SK-N-DZ (cell line): ENCODE measurements around the gene SRCAP.
"Not testable (repeated sequence)": the region's sequence is repeated elsewhere in the genome, so short reads cannot be mapped to it uniquely, and the experiment has no call there.

ENCODE experiments used
- DNase-seq: peaks from one replicate; pipeline ENCODE4 v3.0.0-alpha.2; 2015; ENCODE audit warnings: low spot score

The SRCAP gene

DNA sequence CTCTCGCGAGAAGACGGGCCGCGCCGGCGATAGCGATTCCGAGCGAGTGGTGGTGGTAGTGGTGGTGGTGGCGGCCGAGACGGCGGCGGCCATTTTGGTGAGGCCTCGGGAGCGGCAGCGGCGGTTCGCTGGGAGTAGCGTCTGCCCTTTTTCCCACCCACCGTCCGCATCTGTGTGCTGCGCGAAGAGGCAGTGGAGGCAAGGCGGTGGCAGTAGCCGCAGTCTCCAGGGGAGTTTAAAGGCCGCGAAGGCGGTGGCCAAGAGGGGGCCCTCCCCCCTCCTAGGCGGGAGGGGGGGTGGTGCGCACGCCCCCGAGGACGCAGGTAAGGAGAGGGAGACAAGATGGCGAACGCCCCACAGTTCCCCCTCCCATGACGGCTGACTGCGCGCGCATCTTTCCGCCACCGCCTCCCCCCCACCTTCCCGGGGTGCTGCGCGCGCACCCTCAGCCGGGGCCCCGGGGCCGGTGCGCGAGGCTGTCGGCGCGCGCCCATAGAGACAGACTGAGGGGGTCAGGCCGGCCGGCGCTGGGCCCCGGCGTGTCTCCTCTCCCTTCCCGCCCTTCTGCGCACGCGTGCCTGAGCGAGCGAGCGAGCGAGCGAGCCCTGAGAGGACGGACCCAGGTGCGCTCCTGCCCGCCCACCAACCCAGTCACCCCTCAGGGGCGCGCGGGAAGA lies 694 bp upstream of the SRCAP start:
- peak; percentile 97 for DNase-seq

DNA sequence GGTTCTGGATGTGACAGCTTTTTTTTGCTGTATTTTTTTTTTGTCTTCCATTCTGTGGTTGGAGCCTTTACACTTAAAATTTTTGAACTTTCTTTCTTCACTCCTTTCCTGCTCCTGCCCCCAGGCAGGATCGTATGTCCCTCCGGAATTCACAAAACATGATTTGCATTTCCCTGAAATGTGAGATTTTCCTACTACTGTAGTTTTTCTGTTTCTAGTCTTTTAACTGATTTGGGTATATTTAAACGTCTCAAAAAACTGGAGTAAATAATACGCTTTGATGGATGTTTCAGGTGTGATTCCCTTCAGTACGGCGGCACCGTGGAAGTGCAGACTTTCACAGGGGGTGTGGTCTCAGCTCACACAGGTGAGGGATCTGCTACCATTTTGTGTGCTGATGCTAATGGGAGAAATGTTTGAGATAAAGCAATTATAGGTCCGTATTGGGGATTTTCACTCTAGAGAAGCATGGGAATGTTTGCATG lies 686 bp downstream of the SRCAP start:
- DNase-seq, result no peak

DNA sequence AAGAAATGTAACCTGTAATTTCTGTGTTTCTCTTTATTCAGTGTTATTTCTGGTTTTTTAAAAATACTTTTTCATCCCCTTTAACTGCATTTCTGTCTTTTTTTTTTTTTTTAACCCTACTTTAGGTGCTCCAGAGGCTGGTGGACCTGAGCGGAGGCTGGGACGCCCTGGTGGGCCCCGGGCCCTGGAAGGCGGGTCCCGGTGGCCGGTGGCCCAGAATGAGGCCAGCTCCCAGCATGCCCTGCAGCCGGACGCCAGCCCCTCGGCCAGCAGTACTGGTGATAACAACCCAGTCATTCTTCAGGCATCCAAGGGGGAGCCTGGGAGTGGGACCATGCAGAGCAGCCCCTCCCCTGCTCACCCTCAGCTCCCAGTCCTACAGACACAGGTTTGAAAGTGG lies 1.5 kb downstream of the SRCAP start:
- DNase-seq, result no peak

DNA sequence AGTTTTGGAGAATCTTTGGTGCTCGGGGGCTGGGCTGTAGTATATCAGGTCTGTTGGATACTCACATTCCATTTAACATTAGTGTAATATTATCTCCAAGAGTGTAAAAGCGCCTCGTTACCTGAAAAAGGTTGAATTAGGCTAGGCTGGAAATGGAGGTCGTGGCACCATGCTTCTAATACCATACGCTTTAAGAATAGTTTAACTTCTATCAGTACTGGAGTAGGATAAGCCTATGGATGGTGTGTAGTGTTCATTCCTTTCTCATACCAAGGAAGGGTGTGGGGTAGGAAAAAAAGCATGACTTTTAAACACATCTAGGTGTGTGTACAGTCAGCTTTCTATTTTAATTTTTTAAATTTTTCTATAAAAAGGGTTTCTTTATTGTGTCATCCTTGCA lies 2.0 kb downstream of the SRCAP start:
- no peak for DNase-seq

DNA sequence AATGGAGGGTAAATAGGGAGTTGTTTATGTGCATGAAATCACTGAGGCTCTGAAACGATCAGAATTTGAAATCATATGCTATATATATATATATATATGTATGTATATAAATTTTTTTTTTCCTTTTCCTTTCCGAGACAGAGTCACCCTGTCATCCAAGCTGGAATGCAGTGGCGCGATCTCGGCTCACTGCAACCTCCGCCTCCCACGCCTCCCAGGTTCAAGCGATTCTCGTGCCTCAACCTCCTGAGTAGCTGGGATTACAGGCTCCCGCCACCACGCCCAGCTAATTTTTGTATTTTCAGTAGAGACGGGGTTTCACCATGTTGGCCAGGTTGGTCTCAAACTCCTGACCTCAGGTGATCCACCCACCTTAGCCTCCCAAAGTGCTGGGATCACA lies 4.1 kb downstream of the SRCAP start:
- not testable (repeated sequence) for DNase-seq

DNA sequence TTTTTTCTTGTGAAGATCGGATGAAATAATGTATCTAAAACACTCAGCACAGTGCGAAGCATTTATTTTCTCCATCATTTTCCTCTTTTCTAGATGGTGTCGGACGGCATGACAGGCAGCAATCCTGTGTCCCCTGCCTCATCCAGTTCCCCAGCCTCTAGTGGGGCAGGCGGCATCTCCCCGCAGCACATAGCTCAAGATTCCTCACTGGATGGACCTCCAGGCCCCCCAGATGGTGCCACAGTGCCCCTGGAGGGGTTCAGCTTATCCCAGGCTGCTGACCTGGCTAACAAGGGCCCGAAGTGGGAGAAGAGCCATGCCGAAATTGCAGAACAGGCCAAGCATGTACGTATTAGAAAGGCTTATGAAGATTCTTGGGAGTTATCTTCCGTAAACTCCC lies 5.0 kb downstream of the SRCAP start:
- no peak for DNase-seq

DNA sequence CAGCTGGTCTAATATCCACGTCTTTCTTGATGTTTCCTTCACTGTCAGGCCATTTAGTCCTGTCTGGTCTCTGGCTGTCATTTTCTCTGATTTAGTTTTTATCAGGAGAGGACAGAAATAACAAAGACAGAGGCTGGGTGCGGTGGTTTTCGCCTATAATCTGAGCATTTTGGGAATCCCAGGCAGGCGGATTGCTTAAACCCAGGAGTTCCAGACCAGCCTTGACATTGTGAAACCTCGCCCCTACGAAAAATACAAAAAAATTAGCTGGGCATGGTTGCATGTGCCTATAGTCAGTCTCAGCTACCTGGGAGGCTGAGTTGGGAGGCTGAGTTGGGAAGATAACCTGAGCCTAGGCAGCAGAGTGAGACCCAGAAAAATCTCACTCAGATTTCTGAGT lies 7.1 kb downstream of the SRCAP start:
- no peak for DNase-seq

DNA sequence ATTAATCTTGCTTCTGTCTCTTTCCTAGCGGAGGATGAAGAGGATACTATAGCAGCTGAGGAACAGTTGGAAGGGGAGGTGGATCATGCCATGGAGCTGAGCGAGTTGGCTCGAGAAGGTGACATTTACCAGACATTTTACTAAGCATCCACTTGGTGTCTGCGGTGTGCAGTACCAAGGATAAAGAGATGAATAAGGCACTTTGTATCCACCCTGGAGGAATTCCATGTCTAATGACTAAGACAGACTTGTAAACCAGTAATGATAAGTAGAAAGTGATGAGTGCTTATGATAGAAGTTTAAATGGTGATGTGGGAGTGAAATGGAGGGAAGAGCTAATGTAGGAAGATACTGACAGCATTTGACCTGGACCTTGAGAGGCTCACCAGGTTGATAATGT lies 12.0 kb downstream of the SRCAP start:
- DNase-seq, result no peak

DNA sequence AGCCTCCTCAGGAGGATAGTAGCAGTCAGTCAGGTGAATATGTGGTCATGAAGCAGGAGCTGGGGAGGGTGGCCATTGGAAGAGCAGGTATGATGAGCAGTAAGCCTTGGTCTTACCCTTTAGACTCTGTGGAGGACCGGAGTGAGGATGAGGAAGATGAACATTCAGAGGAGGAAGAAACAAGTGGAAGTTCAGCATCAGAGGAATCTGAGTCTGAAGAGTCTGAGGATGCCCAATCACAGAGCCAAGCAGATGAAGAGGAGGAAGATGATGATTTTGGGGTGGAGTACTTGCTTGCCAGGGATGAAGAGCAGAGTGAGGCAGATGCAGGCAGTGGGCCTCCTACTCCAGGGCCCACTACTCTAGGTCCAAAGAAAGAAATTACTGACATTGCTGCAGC lies 12.7 kb downstream of the SRCAP start:
- no peak for DNase-seq

DNA sequence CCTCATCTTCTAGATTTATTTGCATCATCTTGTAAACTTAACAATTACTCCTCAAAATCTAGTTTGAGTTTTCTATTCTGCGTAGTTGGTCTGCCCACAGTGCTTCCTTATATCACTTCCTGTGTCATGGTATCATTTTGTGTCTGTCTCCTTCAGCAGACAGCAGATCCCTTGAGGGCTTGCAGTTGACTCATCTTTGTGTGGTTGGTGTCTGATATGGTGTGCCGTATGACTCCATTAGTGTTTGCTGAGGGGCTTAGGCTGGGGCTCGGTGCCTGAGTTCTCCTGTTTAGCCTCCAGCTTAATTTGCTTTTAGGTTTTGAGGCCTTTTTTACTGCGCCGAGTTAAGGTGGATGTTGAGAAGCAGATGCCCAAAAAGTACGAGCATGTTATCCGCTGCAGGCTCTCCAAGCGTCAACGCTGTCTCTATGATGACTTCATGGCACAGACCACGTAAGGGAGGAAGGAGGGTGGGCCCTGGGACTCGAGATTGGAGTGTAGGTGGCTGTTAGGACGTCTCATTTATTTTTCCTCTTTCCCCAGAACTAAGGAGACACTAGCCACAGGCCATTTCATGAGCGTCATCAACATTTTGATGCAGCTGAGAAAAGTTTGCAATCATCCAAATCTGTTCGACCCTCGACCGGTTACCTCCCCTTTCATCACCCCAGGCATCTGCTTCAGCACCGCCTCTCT lies 16.9 kb downstream of the SRCAP start:
- DNase-seq, result no peak

DNA sequence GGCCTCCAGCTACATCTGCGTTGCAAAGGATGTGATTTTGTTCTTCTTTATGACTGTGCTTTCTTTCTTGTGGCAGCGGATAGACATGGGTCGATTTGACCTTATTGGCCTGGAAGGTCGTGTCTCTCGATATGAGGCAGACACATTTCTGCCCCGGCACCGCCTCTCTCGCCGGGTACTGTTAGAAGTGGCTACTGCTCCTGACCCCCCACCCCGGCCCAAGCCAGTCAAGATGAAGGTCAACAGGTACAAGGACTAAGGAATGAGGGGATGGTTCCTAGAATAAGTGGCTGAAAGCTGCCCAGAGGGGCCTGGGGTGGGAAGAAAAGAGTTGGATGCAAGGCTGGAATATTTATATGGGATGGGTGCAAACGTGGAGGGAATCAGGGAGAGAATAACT lies 21.1 kb downstream of the SRCAP start:
- no peak for DNase-seq

DNA sequence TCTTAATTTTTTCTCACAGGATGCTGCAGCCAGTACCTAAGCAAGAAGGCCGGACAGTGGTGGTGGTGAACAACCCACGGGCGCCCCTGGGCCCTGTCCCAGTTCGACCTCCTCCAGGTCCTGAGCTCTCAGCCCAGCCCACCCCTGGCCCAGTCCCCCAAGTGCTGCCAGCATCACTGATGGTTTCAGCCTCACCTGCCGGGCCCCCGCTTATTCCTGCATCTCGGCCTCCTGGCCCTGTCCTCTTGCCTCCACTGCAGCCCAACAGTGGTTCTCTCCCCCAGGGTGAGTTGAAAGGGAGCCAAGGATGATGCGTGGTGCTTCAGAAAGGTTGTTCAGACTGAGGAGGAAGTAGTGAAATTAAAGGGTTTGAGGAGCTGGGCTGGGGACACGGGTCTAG lies 21.7 kb downstream of the SRCAP start:
- DNase-seq, result no peak

DNA sequence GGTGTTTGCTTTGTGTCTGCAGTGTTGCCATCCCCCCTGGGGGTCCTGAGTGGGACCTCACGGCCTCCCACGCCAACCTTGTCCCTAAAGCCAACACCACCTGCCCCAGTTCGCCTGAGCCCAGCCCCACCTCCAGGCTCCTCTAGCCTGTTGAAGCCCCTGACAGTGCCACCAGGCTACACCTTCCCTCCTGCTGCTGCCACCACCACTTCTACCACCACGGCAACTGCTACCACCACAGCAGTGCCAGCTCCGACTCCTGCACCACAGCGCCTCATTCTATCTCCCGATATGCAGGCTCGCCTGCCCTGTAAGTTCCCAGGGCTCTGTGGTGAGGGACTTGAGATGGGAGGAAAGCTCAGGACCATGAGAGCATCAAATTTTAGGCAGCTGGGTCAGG lies 22.2 kb downstream of the SRCAP start:
- no peak for DNase-seq

DNA sequence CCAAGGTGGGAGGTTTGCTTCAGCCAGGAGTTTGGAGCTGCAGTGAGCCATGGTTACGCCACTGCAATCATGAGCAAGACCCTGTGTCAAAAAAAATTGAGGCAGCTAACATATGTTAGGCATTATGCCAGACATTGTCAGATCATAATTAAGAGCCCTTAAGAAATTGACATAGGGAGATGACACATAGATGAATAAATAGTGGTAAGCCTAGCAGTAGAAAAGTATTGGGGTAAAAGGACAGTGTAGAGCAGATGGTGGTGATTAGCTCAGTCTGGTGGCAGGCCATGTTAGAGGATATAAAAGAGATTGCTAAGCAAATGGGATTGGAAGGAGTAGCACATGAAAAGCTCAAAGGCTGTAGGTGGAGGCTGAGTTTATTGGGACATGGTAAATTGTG lies 22.6 kb downstream of the SRCAP start:
- no peak for DNase-seq

DNA sequence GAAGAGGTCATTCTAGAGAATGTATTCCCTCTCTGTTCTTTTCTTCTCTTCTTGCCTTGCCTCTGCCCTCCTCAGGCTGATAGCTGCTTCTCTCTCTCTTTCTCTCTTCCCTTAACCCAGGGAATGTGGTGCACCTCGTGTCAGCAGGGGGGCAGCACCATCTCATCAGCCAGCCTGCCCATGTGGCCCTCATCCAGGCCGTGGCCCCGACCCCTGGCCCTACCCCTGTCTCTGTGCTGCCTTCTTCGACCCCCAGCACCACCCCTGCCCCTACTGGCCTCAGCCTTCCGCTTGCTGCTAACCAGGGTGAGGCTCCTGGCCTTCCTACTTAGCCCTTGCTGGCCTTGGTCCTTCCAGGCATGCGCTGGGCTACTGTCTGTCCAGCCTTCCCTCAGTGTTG lies 23.5 kb downstream of the SRCAP start:
- DNase-seq, result no peak

DNA sequence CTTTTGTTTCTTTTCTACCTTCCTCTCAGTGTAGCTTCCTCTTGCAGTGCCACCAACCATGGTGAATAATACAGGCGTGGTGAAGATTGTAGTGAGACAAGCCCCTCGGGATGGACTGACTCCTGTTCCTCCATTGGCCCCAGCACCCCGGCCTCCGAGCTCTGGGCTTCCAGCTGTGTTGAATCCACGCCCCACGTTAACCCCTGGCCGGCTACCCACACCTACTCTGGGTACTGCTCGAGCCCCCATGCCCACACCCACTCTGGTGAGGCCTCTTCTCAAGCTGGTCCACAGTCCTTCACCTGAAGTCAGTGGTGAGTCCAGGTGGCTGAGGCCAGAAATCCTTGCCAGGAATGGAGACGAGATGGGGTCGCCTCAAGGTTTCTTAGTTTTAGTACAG lies 23.9 kb downstream of the SRCAP start:
- no peak for DNase-seq

DNA sequence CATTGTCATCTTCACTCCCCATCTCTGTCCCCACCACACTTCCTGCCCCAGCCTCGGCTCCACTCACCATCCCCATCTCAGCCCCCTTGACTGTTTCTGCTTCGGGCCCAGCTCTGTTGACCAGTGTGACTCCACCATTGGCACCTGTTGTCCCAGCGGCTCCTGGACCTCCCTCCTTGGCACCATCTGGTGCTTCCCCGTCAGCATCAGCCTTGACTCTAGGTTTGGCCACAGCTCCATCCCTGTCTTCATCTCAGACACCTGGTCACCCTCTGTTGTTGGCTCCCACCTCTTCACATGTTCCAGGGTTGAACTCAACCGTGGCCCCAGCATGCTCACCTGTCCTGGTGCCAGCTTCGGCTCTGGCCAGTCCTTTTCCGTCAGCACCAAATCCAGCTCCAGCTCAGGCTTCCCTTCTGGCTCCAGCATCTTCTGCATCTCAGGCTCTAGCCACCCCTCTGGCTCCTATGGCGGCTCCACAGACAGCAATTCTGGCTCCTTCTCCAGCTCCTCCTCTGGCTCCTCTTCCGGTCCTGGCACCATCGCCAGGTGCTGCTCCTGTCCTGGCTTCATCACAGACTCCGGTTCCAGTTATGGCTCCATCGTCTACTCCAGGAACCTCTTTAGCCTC lies 24.9 kb downstream of the SRCAP start:
- no peak for DNase-seq

DNA sequence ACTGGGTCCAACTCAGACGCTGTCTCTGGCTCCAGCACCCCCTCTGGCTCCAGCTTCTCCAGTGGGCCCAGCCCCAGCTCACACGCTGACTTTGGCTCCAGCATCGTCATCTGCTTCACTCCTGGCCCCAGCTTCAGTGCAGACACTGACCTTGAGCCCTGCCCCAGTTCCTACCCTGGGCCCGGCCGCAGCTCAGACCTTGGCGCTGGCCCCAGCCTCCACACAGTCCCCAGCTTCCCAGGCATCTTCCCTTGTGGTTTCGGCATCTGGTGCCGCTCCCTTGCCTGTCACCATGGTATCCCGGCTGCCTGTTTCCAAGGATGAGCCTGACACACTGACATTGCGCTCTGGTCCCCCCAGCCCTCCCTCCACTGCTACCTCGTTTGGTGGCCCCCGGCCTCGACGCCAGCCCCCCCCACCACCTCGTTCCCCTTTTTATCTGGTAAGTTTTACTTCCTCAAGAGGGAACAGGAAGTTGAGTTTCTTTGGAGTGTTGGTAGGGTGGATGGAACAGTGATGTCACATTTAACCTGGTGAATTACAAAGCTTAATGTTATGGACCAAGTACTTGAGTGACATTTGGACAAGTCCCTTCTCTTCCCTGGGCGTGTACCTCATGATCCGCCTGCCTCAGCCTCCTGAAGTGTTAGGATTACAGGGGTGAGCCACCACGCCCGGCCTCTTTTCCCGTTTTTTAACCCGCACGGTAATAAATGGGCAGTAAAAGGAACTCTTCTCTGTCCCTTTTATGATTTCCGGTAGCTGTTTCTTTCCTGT lies 25.9 kb downstream of the SRCAP start:
- DNase-seq, result no peak

DNA sequence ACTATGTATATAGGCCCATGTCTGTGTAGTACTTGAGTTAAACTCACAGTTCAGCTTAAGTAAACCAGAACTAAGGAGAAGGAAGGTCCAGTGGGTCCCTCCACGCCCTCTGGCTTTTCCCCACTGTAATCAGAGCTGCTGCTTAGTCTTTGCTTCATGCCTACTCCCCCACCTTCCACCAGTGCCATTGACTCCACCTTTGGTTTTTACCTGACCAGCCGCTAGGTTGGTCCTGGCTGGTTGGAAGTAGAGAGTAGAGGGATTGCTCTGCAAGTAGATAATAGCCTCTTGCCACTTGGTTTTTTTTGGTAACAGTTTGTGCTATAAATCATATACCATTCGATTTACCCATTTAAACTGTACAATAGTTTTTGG lies 26.4 kb downstream of the SRCAP start:
- no peak for DNase-seq

DNA sequence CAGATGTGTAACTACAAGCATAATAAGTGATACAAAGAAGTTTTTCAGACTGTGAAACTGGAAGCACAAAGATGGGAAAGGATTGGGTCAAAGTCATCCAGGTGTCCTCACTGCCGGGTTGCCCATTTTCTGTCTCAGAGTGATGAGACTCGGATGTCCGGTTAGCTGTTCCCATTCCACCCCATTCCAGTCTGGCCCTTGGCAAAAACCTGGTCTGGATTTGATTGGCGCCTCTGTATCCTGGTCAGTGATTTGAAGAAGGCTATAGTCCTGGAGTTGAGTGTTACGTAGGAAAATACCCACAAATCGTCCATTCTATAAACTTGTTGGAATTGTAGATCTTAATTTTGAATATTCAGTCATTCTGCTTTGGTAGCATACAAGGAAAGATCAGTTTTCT lies 29.4 kb downstream of the SRCAP start:
- no peak for DNase-seq

DNA sequence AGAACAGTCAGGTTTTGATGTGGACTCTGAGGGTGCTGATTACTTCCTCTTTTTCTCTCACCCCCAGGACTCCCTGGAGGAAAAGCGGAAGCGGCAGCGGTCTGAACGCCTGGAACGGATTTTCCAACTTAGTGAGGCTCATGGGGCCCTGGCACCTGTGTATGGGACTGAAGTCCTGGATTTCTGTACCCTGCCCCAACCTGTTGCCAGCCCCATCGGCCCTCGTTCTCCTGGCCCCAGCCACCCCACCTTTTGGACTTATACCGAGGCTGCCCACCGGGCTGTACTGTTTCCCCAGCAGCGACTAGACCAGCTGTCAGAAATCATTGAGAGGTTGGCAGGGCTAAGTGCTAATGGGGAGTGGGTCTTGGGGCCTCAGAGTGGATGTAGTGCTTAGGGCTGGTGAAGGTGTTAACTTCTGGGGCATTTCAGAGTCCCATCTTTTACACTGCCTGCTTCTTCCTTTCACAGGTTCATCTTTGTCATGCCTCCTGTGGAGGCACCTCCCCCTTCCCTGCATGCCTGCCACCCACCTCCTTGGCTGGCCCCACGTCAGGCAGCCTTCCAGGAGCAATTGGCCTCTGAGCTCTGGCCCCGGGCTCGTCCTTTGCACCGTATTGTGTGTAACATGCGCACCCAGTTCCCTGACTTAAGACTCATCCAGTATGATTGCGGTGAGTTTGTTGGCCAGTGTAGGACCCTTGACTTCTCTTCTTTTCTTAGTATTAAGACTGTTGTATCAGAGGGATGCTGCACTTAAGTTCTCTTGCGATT lies 30.1 kb downstream of the SRCAP start:
- DNase-seq, result no peak

DNA sequence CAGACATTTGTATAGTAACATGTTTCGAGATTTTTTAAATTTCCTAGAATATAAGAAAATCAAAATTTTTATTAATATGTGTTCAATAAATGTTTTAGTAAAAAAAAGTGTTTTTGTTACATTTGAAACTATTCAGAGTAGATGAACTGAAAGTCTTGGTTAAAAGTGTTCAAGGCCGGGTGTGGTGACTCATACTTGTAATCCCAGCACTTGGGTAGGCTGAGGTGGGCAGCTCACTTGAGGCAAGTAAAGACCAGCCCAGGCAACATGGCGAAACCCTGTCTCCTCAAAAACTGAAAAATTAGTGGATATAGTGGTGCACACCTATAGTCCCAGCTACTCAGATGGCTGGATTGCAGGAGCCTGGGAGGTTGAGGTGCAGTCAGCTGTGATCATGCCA lies 32.4 kb downstream of the SRCAP start:
- DNase-seq, result no peak
